DND-41 (cell line): ENCODE results near the gene KNCN.
A peak's percentile ranks its signal among the peaks of the same experiment; 100 is the strongest.

Source experiments
- ATAC-seq: fragments of 200-7000 bp; cut with Tn5 transposase; 3 replicates; pipeline ENCODE4 v1.9.1; 2021; ENCODE audit warnings: low read depth; ENCODE audit not compliant: insufficient read depth
- DNase-seq: peaks from one replicate; pipeline ENCODE4 v3.0.0-alpha.2; 2020
- H2AFZ ChIP-seq: 2 replicates; pipeline ENCODE4 v1.6.0; 2012; ENCODE audit warnings: low read depth, low read length
- H3K27ac ChIP-seq: 2 replicates; pipeline ENCODE4 v1.5.1; 2012; ENCODE audit warnings: low read length, inconsistent platforms
- H3K27me3 ChIP-seq: fragments of 200-600 bp; sonication (generic); 2 replicates; pipeline ENCODE4 v1.6.0; 2012; ENCODE audit warnings: low read length, mild to moderate bottlenecking, inconsistent platforms; ENCODE audit not compliant: insufficient read depth, poor library complexity
- H3K36me3 ChIP-seq: 2 replicates; pipeline ENCODE4 v1.5.1; 2012; ENCODE audit warnings: low read length, inconsistent platforms; ENCODE audit not compliant: insufficient read depth
- H3K4me1 ChIP-seq: 2 replicates; pipeline ENCODE4 v1.5.1; 2012; ENCODE audit warnings: mild to moderate bottlenecking, low read length; ENCODE audit not compliant: insufficient read depth
- H3K4me2 ChIP-seq: 2 replicates; pipeline ENCODE4 v1.6.0; 2012; ENCODE audit warnings: mild to moderate bottlenecking, moderate library complexity, low read length, inconsistent platforms; ENCODE audit not compliant: insufficient read depth
- H3K4me3 ChIP-seq, 2 experiments: fragments of 200-600 bp in 1 of 2; shearing (Covaris generic) in 1 of 2; 2 replicates each; pipeline ENCODE4 v1.5.1; 2012 to 2016; ENCODE audit warnings: inconsistent platforms in 2 of 2, low read length in 2 of 2, mild to moderate bottlenecking in 2 of 2, low read depth in 1 of 2, moderate library complexity in 1 of 2
- H3K79me2 ChIP-seq: 2 replicates; pipeline ENCODE4 v1.6.0; 2012; ENCODE audit warnings: low read length, inconsistent platforms; ENCODE audit not compliant: insufficient read depth
- H3K9ac ChIP-seq: 2 replicates; pipeline ENCODE4 v1.6.0; 2012; ENCODE audit warnings: low read depth, mild to moderate bottlenecking, inconsistent platforms, low read length, moderate library complexity
- H3K9me3 ChIP-seq: 2 replicates; pipeline ENCODE4 v1.5.1; 2012; ENCODE audit warnings: low read length, moderate library complexity, mild to moderate bottlenecking, inconsistent platforms; ENCODE audit not compliant: insufficient read depth, severe bottlenecking
- H4K20me1 ChIP-seq: 2 replicates; pipeline ENCODE4 v1.6.0; 2012; ENCODE audit warnings: low read length; ENCODE audit not compliant: insufficient read depth
- CTCF ChIP-seq: IDR thresholded peaks from 2 replicates; pipeline ENCODE4 v1.5.1; 2012; ENCODE audit warnings: borderline replicate concordance, low read length, moderate library complexity, mild to moderate bottlenecking; ENCODE audit not compliant: poor library complexity, severe bottlenecking; ENCODE audit errors: extremely low read depth
- EZH2 ChIP-seq: IDR thresholded peaks from 3 replicates; pipeline ENCODE4 v1.6.1; 2012; ENCODE audit warnings: borderline replicate concordance, low read depth, mild to moderate bottlenecking, moderate library complexity, low read length, inconsistent platforms; ENCODE audit not compliant: severe bottlenecking

The KNCN gene

GRCh38 chr1:46583494-46583893, 32.0 kb upstream of the KNCN start:
- H3K36me3 ChIP-seq: peaks cover 22% of the 10 kb centered on the region
- H3K4me2 ChIP-seq: no peak overlapping the region
- H3K27me3 ChIP-seq: no peaks in the 10 kb centered on the region
- no peak overlapping the region for H3K27ac ChIP-seq
- no peaks in the 10 kb centered on the region for H3K79me2 ChIP-seq
- DNase-seq: no peak
- no peak overlapping the region for H3K4me3 ChIP-seq
- H3K9me3 ChIP-seq: no peaks in the 10 kb centered on the region
- no peak for TF ChIP-seq EZH2
- TF ChIP-seq CTCF: no peak
- H4K20me1 ChIP-seq: no peaks in the 10 kb centered on the region
- ATAC-seq: no peak
- peaks cover 10% of the 10 kb centered on the region for H3K4me1 ChIP-seq
- no peak overlapping the region for H2AFZ ChIP-seq
- no peak overlapping the region for H3K9ac ChIP-seq

- peaks cover 10% of the 10 kb centered on the region for H3K4me1 ChIP-seq
- TF ChIP-seq CTCF (no peak), EZH2 (no peak)
- H3K79me2 ChIP-seq: no peaks in the 10 kb centered on the region
- peaks cover 22% of the 10 kb centered on the region for H3K36me3 ChIP-seq
- H3K27me3 ChIP-seq: no peaks in the 10 kb centered on the region
- H3K4me3 ChIP-seq: no peak overlapping the region
- H3K9ac ChIP-seq: no peak overlapping the region
- ATAC-seq (no peak), DNase-seq (no peak)
- H2AFZ ChIP-seq: no peak overlapping the region
- no peak overlapping the region for H3K4me2 ChIP-seq
- no peaks in the 10 kb centered on the region for H4K20me1 ChIP-seq
- no peaks in the 10 kb centered on the region for H3K9me3 ChIP-seq
- no peak overlapping the region for H3K27ac ChIP-seq
Measured at GRCh38 chr1:46582972-46583371, 31.5 kb upstream of the KNCN start.

GRCh38 chr1:46581681-46582455, 30.4 kb upstream of the KNCN start:
- Histone ChIP-seq H4K20me1 (no peaks in the 10 kb centered on the region), H3K27ac (no peak overlapping the region), H2AFZ (no peak overlapping the region), H3K4me1 (peaks cover 10% of the 10 kb centered on the region), H3K4me3 (no peak overlapping the region), H3K9me3 (no peaks in the 10 kb centered on the region), H3K27me3 (no peaks in the 10 kb centered on the region), H3K9ac (no peak overlapping the region), H3K79me2 (no peaks in the 10 kb centered on the region), H3K4me2 (no peak overlapping the region), H3K36me3 (peaks cover 22% of the 10 kb centered on the region)
- no peak for TF ChIP-seq EZH2
- no peak for TF ChIP-seq CTCF
- DNase-seq (peak; percentile 33), ATAC-seq (peak; percentile 94)
